ENCODE data around the gene ASB8.
A peak's percentile ranks its signal among the peaks of the same experiment; 100 is the strongest.
"Not testable (repeated sequence)": the region's sequence is repeated elsewhere in the genome, so short reads cannot be mapped to it uniquely, and the experiment has no call there.

The ASB8 gene

GRCh38 chr12:48183091-48183875 lies 26.0 kb upstream of the ASB8 start, which contains the start of gene CCDC184:
CCDC184 (plus strand) TSS chr12:48183644; CDS start chr12:48184123, 479 bp downstream.
- DNase-seq, result peak; percentile 69

GRCh38 chr12:48182631-48183030 lies 25.3 kb upstream of the ASB8 start:
- no peak for DNase-seq

More at GRCh38 chr12:48183091-48183875, 26.0 kb upstream of the ASB8 start, which contains the start of gene CCDC184:
- peak; percentile 73 for ATAC-seq

GRCh38 chr12:48180857-48181495 lies 23.7 kb upstream of the ASB8 start:
- ATAC-seq (no peak), DNase-seq (no peak)

More at GRCh38 chr12:48182631-48183030, 25.3 kb upstream of the ASB8 start:
- ATAC-seq, result peak; percentile 10

DNA sequence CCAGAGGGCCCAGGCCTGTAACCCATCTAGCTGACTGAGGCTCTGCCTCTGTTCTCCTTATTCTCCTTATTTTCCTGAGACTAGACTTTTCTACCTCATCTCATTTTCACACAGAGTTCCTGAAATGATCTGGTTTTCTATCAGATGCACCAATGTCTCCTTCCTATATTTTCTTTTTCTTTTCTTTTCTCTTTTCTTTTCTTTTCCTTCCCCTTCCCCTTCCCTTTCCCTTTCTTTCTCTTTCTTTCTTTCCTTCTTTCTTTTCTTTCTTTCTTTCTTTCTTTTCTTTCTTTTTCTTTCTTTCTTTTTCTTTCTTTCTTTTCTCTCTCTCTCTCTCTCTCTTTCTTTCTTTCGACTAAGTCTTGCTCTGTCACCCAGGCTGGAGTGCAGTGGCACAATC lies 23.1 kb upstream of the ASB8 start:
- no peak for DNase-seq
- ATAC-seq, result no peak

GRCh38 chr12:48179466-48179865 lies 22.2 kb upstream of the ASB8 start:
- DNase-seq (no peak), ATAC-seq (no peak)

DNA sequence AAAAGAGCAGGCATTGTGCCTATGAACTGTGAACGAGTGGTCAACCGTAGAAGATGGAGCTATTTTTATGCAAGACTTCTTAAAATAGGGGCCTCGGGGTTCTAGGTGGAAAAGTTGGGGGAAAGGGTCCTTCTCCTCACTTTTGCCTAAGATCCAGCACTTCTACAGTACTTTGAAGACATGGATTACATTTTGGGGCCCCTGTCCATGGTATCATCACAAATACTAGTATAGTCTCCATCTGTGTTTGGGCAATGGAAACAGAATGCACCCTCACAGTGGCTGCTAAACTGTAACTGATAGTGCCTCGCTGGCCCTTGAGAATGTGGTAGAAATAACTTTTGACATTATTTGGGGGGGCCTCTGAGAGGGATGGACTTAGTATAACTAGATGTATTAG lies 20.7 kb upstream of the ASB8 start:
- ATAC-seq (no peak), DNase-seq (no peak)

- DNase-seq (no peak), ATAC-seq (no peak)
These were observed 19.1 kb upstream of the ASB8 start for GRCh38 chr12:48176417-48176751.

- ATAC-seq, result no peak
- no peak for DNase-seq
These were observed 18.5 kb upstream of the ASB8 start for GRCh38 chr12:48175613-48176416.

DNA sequence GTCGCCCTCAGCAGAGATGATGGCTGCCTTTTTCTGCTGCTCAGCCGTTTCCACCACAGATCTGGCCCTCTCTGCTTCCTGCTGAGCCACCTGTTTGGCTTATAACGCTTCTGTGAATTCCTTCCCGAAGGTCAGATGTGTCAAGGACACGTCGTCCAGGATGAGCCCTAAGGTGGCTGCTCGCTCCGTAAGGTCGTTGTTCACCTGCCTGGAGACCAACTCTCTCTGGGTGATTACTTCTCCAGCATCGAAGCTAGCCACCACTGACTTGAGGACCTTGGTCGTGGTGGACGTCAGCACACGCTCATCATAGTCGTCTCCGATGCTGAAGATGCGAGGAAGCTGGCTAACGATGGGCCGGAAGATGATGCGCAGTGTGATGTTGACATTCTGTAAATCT lies 11.7 kb upstream of the ASB8 start:
- ATAC-seq (no peak), DNase-seq (no peak)

- DNase-seq (peak; percentile 47), ATAC-seq (no peak)
These were observed 8.0 kb upstream of the ASB8 start for GRCh38 chr12:48165089-48165981.

GRCh38 chr12:48164451-48164850 lies 7.1 kb upstream of the ASB8 start:
- ATAC-seq, result no peak
- no peak for DNase-seq

GRCh38 chr12:48163150-48163747 lies 5.9 kb upstream of the ASB8 start:
- ATAC-seq (no peak), DNase-seq (no peak)

- no peak for ATAC-seq
- DNase-seq, result no peak
These were observed 3.5 kb upstream of the ASB8 start for GRCh38 chr12:48160807-48161206.

GRCh38 chr12:48160046-48160445 lies 2.7 kb upstream of the ASB8 start:
- no peak for ATAC-seq
- no peak for DNase-seq

GRCh38 chr12:48157889-48158370 lies 615 bp upstream of the ASB8 start:
- peak; percentile 5 for ATAC-seq

GRCh38 chr12:48156652-48157017 lies 680 bp downstream of the ASB8 start:
- ATAC-seq, result no peak
- no peak for DNase-seq

More at GRCh38 chr12:48157889-48158370, 615 bp upstream of the ASB8 start:
- DNase-seq, result peak; percentile 27

GRCh38 chr12:48155786-48156185 lies 1.5 kb downstream of the ASB8 start:
- ATAC-seq, result not testable (repeated sequence)

GRCh38 chr12:48151103-48151771 lies 6.1 kb downstream of the ASB8 start:
- ATAC-seq (peak; percentile 42), DNase-seq (no peak)

More at GRCh38 chr12:48155786-48156185, 1.5 kb downstream of the ASB8 start:
- DNase-seq, result not testable (repeated sequence)

DNA sequence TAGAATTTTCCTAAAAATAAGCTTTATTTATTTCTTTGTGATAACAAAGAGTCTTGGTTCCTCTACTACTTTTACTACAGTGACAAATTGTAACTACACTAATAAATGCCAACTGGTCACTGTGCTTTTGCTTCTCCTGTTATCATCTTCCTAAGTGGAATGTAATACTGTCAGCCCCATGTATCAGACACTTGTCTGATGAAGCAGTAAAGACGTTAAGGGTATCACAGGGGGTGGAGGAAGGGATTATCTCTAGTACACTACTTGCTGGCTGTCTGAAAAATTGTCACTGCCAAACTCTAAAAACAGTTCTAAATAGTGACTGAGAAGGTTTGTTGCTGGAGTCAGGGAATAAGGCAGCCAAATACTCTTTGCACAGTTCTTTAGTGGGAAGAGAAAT lies 11.3 kb downstream of the ASB8 start:
- ATAC-seq (no peak), DNase-seq (no peak)

GRCh38 chr12:48143898-48144297 lies 13.4 kb downstream of the ASB8 start:
- ATAC-seq, result no peak
- DNase-seq, result no peak

Measured in stimulated activated naive CD8-positive, alpha-beta T cell treated with anti-CD3 and anti-CD28 coated beads, Interleukin-15, Interleukin-2, amounts not matched to agents 100 U/mL and 50 U/mL, for 24 hours (primary cell).